HEK293T (cell line): ENCODE results near the gene SULT1A2.
"Not testable (repeated sequence)": the region's sequence is repeated elsewhere in the genome, so short reads cannot be mapped to it uniquely, and the experiment has no call there.

ENCODE experiments used
- CTCF ChIA-PET: fragments of 350-600 bp; formaldehyde crosslinking; extraction: SDS; loops from one replicate; lab custom pipeline; 2021; ENCODE audit warnings: antibody characterized with exemption, inconsistent platforms; lab: Yijun Ruan, JAX
- POLR2A ChIA-PET: fragments of 350-600 bp; formaldehyde crosslinking; extraction: SDS; loops from one replicate; lab custom pipeline; 2020; ENCODE audit warnings: antibody characterized with exemption, inconsistent platforms; lab: Yijun Ruan, JAX
- DNase-seq: peaks from one replicate; pipeline ENCODE4 v3.0.0; 2012; ENCODE audit warnings: mixed read lengths; ENCODE audit errors: extremely low spot score
- ARNT ChIP-seq: fragments of 450-650 bp; IDR thresholded peaks from 2 replicates; pipeline ENCODE4 v1.6.1; 2017; ENCODE audit warnings: mild to moderate bottlenecking
- BHLHE40 ChIP-seq: fragments of 450-650 bp; IDR thresholded peaks from 2 replicates; pipeline ENCODE4 v1.6.1; 2016; ENCODE audit warnings: mild to moderate bottlenecking, moderate library complexity, borderline replicate concordance
- CTBP1 ChIP-seq: fragments of 450-650 bp; IDR thresholded peaks from 2 replicates; pipeline ENCODE4 v1.6.1; 2016; ENCODE audit warnings: borderline replicate concordance
- ELF4 ChIP-seq: fragments of 450-650 bp; IDR thresholded peaks from 2 replicates; pipeline ENCODE4 v1.6.1; 2017; ENCODE audit warnings: antibody characterized with exemption
- FOXA1 ChIP-seq: fragments of 450-650 bp; IDR thresholded peaks from 2 replicates; pipeline ENCODE4 v1.6.1; 2016; ENCODE audit warnings: mild to moderate bottlenecking
- FOXK2 ChIP-seq: fragments of 450-650 bp; IDR thresholded peaks from 2 replicates; pipeline ENCODE4 v1.6.1; 2016; ENCODE audit warnings: mild to moderate bottlenecking
- FOXM1 ChIP-seq: fragments of 450-650 bp; IDR thresholded peaks from 2 replicates; pipeline ENCODE4 v1.6.1; 2017; ENCODE audit warnings: mild to moderate bottlenecking, borderline replicate concordance
- HDGF ChIP-seq: fragments of 450-650 bp; IDR thresholded peaks from 2 replicates; pipeline ENCODE4 v1.6.1; 2017; ENCODE audit warnings: antibody characterized with exemption, borderline replicate concordance
- L3MBTL2 ChIP-seq: fragments of 450-650 bp; conservative IDR thresholded peaks from 2 replicates; pipeline ENCODE4 v1.6.1; 2016; ENCODE audit warnings: mild to moderate bottlenecking
- LEF1 ChIP-seq: fragments of 450-650 bp; IDR thresholded peaks from 2 replicates; pipeline ENCODE4 v1.6.1; 2017; ENCODE audit warnings: mild to moderate bottlenecking, borderline replicate concordance
- NFRKB ChIP-seq: fragments of 450-650 bp; IDR thresholded peaks from 2 replicates; pipeline ENCODE4 v1.6.1; 2016; ENCODE audit warnings: mild to moderate bottlenecking, moderate library complexity
- PKNOX1 ChIP-seq: fragments of 450-650 bp; IDR thresholded peaks from 2 replicates; pipeline ENCODE4 v1.6.1; 2016
- SP1 ChIP-seq: fragments of 450-650 bp; IDR thresholded peaks from 2 replicates; pipeline ENCODE4 v1.6.1; 2017
- SUZ12 ChIP-seq: fragments of 450-650 bp; IDR thresholded peaks from 2 replicates; pipeline ENCODE4 v1.6.1; 2016; ENCODE audit warnings: mild to moderate bottlenecking
- TARDBP ChIP-seq: fragments of 450-650 bp; IDR thresholded peaks from 2 replicates; pipeline ENCODE4 v1.6.1; 2016
- ZNF384 ChIP-seq: fragments of 450-650 bp; IDR thresholded peaks from 2 replicates; pipeline ENCODE4 v1.6.1; 2016

SULT1A2 gene

GRCh38 chr16:28549301-28549899 is 47.5 kb downstream of the SULT1A2 start:
- CTCF ChIA-PET = interaction anchor here (0.8 kb wide), 1 partner anchor 15 kb away, joined by 3 read pairs; no protein-coding TSS in a partner anchor
- DNase-seq = no peak
- TF ChIP-seq L3MBTL2 = no peak
- TF ChIP-seq ARNT = no peak
- TF ChIP-seq SUZ12 = no peak
- TF ChIP-seq FOXM1 = no peak
- no peak for TF ChIP-seq ELF4
- no peak for TF ChIP-seq PKNOX1
- TF ChIP-seq FOXA1 = no peak
- no peak for TF ChIP-seq SP1
- POLR2A ChIA-PET = no interaction called here

- ChIA-PET POLR2A (no interaction called here), CTCF (no interaction called here)
- DNase-seq = no peak
Observed at GRCh38 chr16:28548306-28548802, 48.5 kb downstream of the SULT1A2 start.

GRCh38 chr16:28546626-28547025 is 50.2 kb downstream of the SULT1A2 start:
- ChIA-PET CTCF (no interaction called here), POLR2A (no interaction called here)
- DNase-seq = no peak
- no peak for TF ChIP-seq NFRKB
- TF ChIP-seq FOXM1 = no peak
- no peak for TF ChIP-seq FOXA1
- no peak for TF ChIP-seq SUZ12
- TF ChIP-seq HDGF = no peak
- no peak for TF ChIP-seq CTBP1
- TF ChIP-seq ZNF384 = no peak
- TF ChIP-seq TARDBP = no peak
- no peak for TF ChIP-seq PKNOX1
- no peak for TF ChIP-seq L3MBTL2
- TF ChIP-seq LEF1 = no peak
- no peak for TF ChIP-seq ARNT
- no peak for TF ChIP-seq SP1
- TF ChIP-seq BHLHE40 = no peak
- TF ChIP-seq FOXK2 = no peak
- TF ChIP-seq ELF4 = no peak

More at GRCh38 chr16:28548306-28548802, 48.5 kb downstream of the SULT1A2 start:
- TF ChIP-seq BHLHE40 = no peak
- no peak for TF ChIP-seq HDGF
- no peak for TF ChIP-seq SUZ12
- TF ChIP-seq ELF4 = no peak
- no peak for TF ChIP-seq FOXM1

- DNase-seq, POLR2A ChIA-PET, CTCF ChIA-PET: not testable (repeated sequence)
Observed at GRCh38 chr16:28545964-28546363, 50.9 kb downstream of the SULT1A2 start.

- TF ChIP-seq ZNF384 (no peak), HDGF (no peak), FOXA1 (no peak), FOXM1 (no peak), LEF1 (no peak), CTBP1 (no peak), TARDBP (no peak)
- POLR2A ChIA-PET = no interaction called here
- DNase-seq = no peak
Observed at GRCh38 chr16:28544998-28545397, 51.9 kb downstream of the SULT1A2 start.

GRCh38 chr16:28543072-28543471 is 53.8 kb downstream of the SULT1A2 start:
- DNase-seq = no peak
- POLR2A ChIA-PET = interaction anchor here (1.0 kb wide), 1 partner anchor 11 kb away, joined by 3 read pairs; no protein-coding TSS in a partner anchor
- TF ChIP-seq ARNT = no peak
- no peak for TF ChIP-seq NFRKB
- TF ChIP-seq ELF4 = no peak
- TF ChIP-seq ZNF384 = no peak
- no peak for TF ChIP-seq LEF1
- no peak for TF ChIP-seq SP1
- TF ChIP-seq L3MBTL2 = no peak
- TF ChIP-seq SUZ12 = no peak
- TF ChIP-seq FOXK2 = no peak
- no peak for TF ChIP-seq FOXA1
- TF ChIP-seq TARDBP = no peak
- no peak for TF ChIP-seq PKNOX1
- no peak for TF ChIP-seq HDGF
- CTCF ChIA-PET = no interaction called here

More at GRCh38 chr16:28544998-28545397, 51.9 kb downstream of the SULT1A2 start:
- CTCF ChIA-PET = no interaction called here

GRCh38 chr16:28542646-28543045 is 54.2 kb downstream of the SULT1A2 start:
- TF ChIP-seq CTBP1 = no peak
- TF ChIP-seq FOXA1 = no peak
- ChIA-PET POLR2A (interaction anchor here (1.0 kb wide), 1 partner anchor 12 kb away, joined by 3 read pairs; no protein-coding TSS in a partner anchor), CTCF (no interaction called here)
- no peak for DNase-seq
